Measurements from ENCODE around the gene CAMK1D.
"Not testable (repeated sequence)": the region's sequence is repeated elsewhere in the genome, so short reads cannot be mapped to it uniquely, and the experiment has no call there.

The CAMK1D gene

GRCh38 chr10:12340937-12341336 is 8.4 kb upstream of the CAMK1D start:
- DNase-seq (ENCODE audit: low read depth in 2 of 2): no peak

GRCh38 chr10:12341526-12341925 is 7.8 kb upstream of the CAMK1D start:
- no peak for DNase-seq (ENCODE audit: low read depth in 2 of 2)

DNA sequence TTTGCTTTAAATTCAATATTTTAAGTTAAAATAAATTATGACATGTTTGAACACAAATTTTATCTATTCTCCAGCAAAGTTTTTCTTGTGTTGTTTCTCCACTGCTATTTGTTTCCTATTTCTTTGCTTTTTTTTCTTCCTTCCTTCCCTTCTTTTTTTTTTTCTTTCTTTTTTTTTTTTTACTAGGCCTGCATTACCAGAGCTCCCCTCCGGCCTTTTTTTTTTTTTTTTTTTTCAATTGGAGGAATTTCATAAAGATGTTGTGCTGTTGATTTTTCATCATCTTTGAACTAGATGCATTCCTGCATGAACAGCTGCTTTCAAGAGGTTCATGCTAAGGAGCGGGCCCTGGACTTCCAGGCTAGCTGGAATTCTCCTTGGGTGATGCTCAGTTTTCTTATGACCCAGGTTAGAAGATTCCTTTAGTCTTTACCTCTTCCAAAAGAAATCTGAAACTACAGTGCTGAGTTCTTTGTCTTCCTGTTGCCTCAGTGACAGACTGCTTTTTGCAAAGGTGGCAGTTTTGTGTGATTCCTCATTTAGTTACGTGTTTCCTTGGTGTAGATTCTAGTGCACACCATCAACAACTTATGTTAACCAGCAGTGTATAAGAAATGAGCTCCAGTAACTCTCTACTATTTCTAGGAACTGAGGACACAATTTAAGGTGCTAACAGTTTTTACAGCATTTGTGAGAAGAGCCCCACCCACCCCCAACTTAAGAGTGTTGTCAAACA is 4.8 kb upstream of the CAMK1D start:
- no peak for DNase-seq (ENCODE audit: low read depth in 2 of 2)

GRCh38 chr10:12346707-12347106 is 2.6 kb upstream of the CAMK1D start:
- DNase-seq (ENCODE audit: low read depth in 2 of 2): no peak

DNA sequence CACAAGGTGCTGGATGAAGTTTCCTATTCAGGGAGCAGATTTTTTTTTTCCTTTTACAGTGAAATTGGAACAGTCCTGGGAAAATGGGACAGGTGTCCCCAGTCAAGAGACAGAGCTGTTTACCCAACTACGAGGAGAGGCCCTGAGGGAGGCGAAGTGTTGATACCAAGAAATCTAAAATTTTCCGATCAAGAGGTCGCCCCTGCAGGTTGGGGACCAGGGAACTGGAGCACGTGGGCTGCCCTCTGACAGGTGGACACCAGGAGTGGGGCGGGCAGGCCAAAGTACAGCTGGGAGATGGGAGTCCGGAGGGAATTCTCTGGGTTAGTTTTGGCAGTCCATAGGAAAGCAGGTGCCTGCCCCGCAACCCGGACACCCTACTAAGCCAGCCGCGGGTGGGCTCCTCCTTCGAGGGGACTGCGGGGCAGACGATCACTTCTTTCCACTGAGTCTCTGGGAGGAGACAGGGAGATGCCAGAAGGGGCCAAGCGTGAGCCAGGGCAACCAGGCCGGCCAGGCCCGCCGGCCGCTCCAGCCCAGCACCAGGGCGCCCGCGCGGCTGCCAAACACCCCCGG is 965 bp upstream of the CAMK1D start:
- DNase-seq (ENCODE audit: low read depth in 2 of 2): no peak

- no peak for DNase-seq (ENCODE audit: low read depth in 2 of 2)
These were observed 351 bp downstream of the CAMK1D start for GRCh38 chr10:12349629-12350166.

DNA sequence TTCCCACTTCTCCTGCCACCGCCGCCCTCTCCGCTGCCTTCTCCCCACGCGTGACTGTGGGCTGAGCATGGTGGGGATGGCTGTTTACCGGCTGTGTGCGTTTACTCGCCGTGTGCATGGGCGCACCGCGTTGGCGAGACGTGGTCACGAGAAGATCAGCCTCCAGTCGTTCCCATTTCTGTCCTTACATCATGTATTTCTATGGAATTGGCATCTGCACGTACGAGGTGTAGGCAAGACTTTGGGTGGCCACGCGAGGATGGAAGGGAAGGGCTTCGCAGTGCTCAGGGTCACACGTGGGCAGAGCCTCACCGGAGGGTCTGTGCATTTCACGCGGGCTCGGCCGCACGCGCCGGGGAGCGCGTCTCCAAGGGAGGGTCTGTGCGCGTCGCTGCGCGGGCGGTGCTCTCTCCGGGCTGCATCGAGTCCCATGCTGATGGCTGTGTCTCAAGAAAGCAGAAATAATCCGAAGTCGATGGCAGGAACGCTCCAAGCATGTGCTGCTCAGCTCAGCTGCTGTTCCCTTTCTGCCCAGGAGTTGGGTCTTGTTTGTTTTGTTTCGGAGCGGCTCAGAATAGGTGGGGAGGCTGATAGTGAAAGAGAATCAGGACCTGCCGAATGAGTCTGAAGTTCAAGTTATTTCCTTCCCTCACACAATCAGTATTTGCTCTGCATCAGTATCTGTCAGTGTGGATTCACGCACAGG is 973 bp downstream of the CAMK1D start:
- peak in 1 of 2 donors; percentile 29 for DNase-seq (ENCODE audit: low read depth in 2 of 2)

GRCh38 chr10:12350925-12351324 is 1.6 kb downstream of the CAMK1D start:
- no peak for DNase-seq (ENCODE audit: low read depth in 2 of 2)

DNA sequence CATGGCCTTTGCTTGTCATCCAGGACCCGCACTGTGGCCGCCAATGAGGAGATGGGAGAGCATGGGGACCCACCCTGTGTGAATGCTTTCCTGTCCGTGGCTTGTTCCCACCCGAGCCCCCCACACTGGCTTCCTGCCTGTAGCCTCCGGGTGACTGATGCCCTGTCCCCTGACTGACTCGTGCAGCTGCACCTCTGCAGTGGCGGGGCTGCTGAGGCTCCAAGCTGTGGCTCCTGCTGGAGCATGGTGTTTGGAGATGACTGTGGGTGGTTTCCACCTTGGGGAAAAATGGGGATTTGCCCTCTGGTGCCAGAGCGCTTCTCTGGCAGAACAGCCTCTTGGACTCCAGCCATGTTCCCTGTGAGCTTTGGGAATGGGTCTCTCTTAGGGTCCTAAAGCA is 2.1 kb downstream of the CAMK1D start:
- no peak for DNase-seq (ENCODE audit: low read depth in 2 of 2)

DNA sequence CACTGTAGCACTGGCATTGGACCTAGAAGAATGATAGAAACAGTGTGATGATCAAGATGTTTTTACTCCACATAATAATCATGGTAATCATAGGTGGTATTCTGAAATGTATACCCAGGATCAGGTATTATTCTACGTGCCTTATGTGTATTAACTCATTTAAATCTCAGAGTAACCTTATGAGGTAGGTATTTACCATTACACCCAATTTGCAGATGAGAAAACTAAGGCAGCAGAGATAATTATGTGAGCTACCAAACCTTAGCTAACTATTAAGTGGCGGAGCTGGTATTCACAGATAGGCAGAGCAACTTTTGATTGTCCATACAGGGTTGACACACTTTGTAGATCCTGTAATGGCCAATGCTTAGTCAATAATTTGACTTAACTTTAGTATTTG is 2.5 kb downstream of the CAMK1D start:
- DNase-seq (ENCODE audit: low read depth in 2 of 2): no peak

GRCh38 chr10:12353399-12354242 is 4.3 kb downstream of the CAMK1D start:
- no peak for DNase-seq (ENCODE audit: low read depth in 2 of 2)

DNA sequence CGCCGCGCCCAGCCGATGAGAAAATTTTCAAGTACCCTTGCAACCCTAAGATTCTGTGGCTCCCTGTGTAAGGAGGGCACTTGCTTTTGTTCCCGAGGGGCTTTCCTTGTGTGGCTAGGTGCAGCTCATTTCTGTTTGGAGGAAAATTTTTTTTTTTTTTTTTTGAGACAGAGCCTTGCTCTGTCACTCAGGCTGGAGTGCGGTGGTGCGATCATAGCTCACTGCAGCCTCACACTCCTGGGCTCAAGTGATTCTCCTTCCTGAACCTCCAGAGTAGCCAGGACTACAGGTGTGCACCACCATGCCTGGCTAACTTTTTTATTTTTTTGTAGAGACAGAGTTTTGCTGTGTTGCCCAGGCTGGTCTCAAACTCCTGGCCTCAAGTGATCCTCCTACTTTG is 5.3 kb downstream of the CAMK1D start:
- DNase-seq (ENCODE audit: low read depth in 2 of 2): not testable (repeated sequence)

- DNase-seq (ENCODE audit: low read depth in 2 of 2): no peak
These were observed 6.0 kb downstream of the CAMK1D start for GRCh38 chr10:12355384-12355783.

DNA sequence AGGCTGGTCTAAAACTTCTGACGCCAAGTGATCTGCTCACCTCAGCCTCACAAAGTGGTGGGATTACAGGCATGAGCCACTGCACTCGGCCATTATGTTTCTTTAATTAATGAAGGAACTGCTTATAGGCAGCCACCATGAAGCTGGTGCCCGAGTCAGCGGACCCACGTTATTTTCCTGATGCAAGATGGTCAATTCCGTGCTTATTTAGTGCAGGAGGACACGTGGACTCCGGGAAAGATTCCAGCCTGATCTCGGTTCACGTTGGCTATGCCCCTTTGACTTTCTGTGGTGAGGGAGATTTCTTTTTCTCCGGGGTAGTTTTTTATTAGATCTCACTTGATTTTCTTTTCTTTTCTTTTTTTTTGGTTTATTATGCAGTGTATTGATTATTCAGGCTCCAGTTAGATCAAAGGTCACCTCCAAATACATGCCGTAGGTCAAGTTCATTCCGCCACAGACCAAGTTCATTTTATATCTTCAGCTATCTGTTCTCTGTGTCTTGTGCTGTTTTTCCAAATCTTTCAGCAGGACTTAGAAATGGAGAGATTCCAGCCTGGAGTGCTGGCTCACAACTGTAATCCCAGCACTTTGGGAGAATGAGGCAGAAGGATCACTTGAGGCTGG is 8.3 kb downstream of the CAMK1D start:
- no peak for DNase-seq (ENCODE audit: low read depth in 2 of 2)

DNA sequence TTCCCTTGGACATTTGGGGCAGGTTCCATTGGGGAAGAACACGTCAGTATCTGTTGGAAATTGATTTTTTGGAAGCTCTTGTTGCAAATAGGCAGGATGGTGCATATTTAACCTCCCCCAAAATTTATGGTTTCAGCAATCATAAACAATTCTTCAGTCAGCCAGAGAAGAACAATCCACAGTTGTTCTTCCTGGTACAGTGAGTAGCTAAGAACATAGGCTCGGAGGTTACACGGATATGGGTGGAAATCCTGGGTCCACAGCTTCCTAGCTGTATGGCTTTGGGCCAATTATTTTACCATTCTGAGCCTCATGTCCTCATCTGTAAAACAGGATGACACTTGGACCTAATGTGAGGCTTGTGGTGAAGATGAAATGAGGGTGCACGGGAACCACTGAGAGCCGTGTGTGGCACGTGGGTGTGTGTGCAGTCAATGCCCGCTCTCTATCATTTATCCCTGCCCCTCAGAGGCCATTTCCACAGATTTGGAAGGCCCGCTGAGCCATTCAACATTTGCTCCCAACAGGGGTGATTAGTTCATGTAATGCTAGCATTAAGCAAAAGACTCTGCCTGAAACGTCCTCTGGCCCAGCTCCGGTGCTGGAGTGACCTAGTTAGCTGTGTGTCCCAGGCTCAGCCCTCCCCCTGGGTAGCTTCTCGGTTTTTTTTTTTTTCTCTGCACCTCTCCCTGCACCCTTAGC is 9.7 kb downstream of the CAMK1D start:
- no peak for DNase-seq (ENCODE audit: low read depth in 2 of 2)

- DNase-seq (ENCODE audit: low read depth in 2 of 2): no peak
These were observed 11.1 kb downstream of the CAMK1D start for GRCh38 chr10:12360461-12360860.

GRCh38 chr10:12361115-12361514 is 11.8 kb downstream of the CAMK1D start:
- DNase-seq (ENCODE audit: low read depth in 2 of 2): not testable (repeated sequence)

- no peak for DNase-seq (ENCODE audit: low read depth in 2 of 2)
These were observed 15.2 kb downstream of the CAMK1D start for GRCh38 chr10:12364559-12364958.

GRCh38 chr10:12367272-12367671 is 17.9 kb downstream of the CAMK1D start:
- no peak for DNase-seq (ENCODE audit: low read depth in 2 of 2)

GRCh38 chr10:12369982-12370381 is 20.6 kb downstream of the CAMK1D start:
- DNase-seq (ENCODE audit: low read depth in 2 of 2): no peak

GRCh38 chr10:12372846-12373245 is 23.5 kb downstream of the CAMK1D start:
- no peak for DNase-seq (ENCODE audit: low read depth in 2 of 2)

All from activated CD4-positive, alpha-beta T cell treated with anti-CD3 and anti-CD28 coated beads for 24 hours (primary cell).